ENCODE results near the gene PLXNA4.

GRCh38 chr7:132504071-132504470 lies 72.2 kb downstream of the PLXNA4 start:
- TF ChIP-seq CTCF (IDR thresholded peaks at IDR 0.05; ENCODE audit: low read depth, low read length, poor library complexity, severe bottlenecking) (no peak), EZH2phosphoT487 (IDR thresholded peaks at IDR 0.05; ENCODE audit: borderline replicate concordance, low read length) (no peak)

Data from DOHH2 (cell line).